T-helper 9 cell (primary cell): Measurements from ENCODE around the gene UNK.
"Not testable (repeated sequence)": the region's sequence is repeated elsewhere in the genome, so short reads cannot be mapped to it uniquely, and the experiment has no call there.

Experiments
- DNase-seq: peaks from one replicate; pipeline ENCODE4 v3.0.0-alpha.2; 2020

Gene UNK

GRCh38 chr17:75853433-75853832, 68.8 kb downstream of the UNK start:
- DNase-seq: no peak

- no peak for DNase-seq
These were observed 69.6 kb downstream of the UNK start for GRCh38 chr17:75854101-75854748.

GRCh38 chr17:75854881-75855309, 70.3 kb downstream of the UNK start:
- DNase-seq: no peak

GRCh38 chr17:75855310-75856061, 70.9 kb downstream of the UNK start, which contains the start of gene WBP2:
TSS of gene WBP2 (minus strand) at chr17:75855335. CDS start at chr17:75855297, 38 bp downstream.
- peak; percentile 94 for DNase-seq

- DNase-seq: no peak
These were observed 71.6 kb downstream of the UNK start for GRCh38 chr17:75856062-75856756.

- DNase-seq: not testable (repeated sequence)
These were observed 74.8 kb downstream of the UNK start for GRCh38 chr17:75859358-75859757.

- DNase-seq: no peak
These were observed 77.3 kb downstream of the UNK start for GRCh38 chr17:75861927-75862317.

- DNase-seq: no peak
These were observed 79.9 kb downstream of the UNK start for GRCh38 chr17:75864448-75864871.

GRCh38 chr17:75864887-75865286, 80.3 kb downstream of the UNK start:
- not testable (repeated sequence) for DNase-seq

GRCh38 chr17:75865404-75866188, 81.0 kb downstream of the UNK start:
- DNase-seq: not testable (repeated sequence)

GRCh38 chr17:75868730-75869281, 84.2 kb downstream of the UNK start:
- DNase-seq: not testable (repeated sequence)

GRCh38 chr17:75869282-75870141, 84.9 kb downstream of the UNK start:
- DNase-seq: no peak

- DNase-seq: not testable (repeated sequence)
These were observed 85.6 kb downstream of the UNK start for GRCh38 chr17:75870228-75870627.

GRCh38 chr17:75872434-75873351, 88.1 kb downstream of the UNK start:
- peak; percentile 41 for DNase-seq

GRCh38 chr17:75873587-75874322, 89.1 kb downstream of the UNK start:
- DNase-seq: no peak

GRCh38 chr17:75874323-75875181, 89.9 kb downstream of the UNK start:
- no peak for DNase-seq
